ENCODE data around the gene FAM83B.

Gene FAM83B

DNA sequence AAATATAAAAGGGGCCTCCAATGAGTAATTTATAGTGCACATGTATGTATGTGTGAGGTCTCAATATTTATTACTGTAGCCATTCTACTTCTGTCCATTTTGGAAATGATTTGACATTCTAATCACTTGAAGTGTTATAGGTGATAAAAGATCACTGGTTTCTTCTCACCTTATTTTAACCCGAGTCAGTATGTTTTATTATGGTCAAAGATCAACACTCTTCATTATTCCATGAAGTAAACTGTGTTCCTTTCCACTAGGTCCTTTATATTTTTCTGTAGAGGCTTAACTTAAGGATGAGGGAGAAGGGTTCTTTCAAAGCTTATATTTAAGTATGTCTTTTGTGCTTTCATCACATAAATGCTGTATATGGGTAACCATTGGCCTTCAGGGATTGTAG, 47.2 kb downstream of the FAM83B start:
- intact Hi-C loops (cut with DNase I) = no loop called here
- DNase-seq = no peak

DNA sequence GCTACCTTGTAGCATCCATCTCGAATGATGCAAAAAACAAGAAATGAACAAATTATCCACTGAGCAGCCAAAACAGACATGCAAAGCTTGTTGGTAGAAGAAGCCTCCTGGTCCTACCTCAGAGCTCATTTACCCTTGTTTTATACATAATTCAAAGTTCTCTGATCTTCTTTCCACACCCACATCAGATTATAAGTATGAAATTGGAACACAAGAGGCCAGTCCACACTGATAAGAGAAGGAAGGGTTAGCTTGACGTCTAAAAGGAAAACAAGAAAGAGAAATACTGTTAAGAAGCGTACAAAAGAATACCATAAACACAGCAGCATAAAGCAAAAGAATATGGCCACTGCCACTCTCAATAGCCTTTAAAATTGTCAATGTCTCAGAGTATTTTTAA, 49.7 kb downstream of the FAM83B start:
- intact Hi-C loops (cut with DNase I) = no loop called here
- no peak for DNase-seq

DNA sequence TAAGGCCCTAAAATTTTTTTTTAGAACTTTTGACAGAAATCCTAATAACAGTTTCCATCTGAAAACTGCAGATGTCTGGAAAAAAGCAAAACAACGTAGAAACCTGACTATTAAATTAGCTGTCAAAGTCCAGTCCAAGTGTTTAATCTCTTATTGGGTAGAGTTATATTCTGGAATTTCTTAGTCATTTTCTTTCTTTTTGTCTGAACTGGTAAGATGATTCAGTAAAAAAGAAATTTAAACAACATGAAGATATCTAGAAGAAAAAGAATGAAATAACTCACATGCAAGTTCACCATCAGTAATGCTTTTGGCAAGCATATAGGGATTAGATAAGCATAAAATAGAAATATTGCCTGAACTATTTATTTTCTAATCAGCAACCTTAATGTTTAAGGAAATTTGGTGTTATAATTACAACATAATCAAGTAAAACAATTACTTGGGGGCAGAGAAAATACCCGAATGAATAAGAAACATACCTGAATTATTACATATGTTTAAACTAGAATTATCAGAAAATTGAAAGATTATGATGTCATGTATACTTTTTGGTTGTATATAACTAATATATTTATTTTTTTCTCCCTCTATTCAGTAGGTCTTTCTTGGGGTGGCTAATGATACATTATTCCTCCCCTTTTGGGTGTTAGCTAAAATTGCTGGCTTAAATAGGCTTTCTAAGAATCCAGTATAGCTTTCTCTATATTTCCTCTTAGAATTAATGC, 51.1 kb downstream of the FAM83B start:
- no peak for DNase-seq
- intact Hi-C loops (cut with DNase I) = no loop called here

DNA sequence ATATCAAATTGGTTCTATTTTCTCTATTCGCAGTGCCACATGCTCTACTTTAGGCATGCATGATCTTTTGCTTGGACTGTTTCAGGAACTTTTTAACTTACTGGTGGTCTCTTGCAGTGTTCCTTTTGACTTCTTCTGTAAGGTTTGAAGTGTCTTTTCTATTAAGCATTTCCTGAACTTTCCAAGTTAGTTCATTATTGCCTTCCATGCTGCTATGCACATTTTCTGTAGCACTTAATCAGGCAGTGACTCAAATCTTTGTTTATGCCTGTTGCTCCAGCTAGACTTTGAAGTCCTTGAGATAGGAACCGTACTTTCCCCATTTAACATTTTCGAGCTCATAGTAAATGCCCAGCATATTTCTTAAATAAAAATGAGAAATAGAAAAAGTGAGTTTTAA, 52.2 kb downstream of the FAM83B start:
- no peak for DNase-seq

DNA sequence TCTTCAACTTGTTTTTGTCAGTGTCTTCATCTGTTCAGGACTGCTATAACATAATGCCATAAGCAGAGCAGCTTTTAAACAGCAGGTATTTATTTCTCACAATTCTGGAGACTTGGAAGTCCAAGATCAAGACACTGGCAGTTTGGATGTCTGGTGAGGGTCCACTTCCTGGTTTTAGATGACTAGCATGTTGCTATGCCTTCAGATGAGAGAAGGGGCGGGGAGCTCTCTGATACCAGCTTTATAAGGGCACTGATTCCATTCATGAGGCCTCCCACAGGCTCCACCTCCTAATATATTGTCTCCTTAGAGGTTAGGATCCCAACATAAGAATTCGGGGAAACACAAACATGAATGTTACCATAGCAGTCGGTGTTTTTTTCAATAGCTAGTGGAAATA, 52.9 kb downstream of the FAM83B start:
- no peak for DNase-seq
- intact Hi-C loops (cut with DNase I) = no loop called here

More for the DNA sequence above, 52.2 kb downstream of the FAM83B start:
- intact Hi-C loops (cut with DNase I) = no loop called here

DNA sequence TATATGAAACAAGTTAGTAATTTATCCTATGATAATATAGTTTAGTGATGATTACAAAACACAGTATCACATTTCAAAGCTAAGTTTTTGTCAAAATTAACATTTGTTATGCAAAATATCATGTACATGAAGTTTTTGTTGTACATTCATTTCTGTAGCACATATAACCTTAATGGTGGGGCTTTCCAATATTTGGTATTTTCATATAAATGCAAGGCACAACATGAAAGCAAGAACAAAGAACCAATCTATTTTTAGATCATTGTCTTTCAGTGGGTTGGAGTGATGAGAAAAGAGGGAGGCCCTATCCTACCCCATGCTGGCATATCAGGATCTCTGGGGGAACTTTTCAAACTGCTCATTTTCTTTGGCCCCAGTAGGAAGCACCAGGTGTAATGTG, 53.4 kb downstream of the FAM83B start:
- DNase-seq = no peak
- intact Hi-C loops (cut with DNase I) = no loop called here

DNA sequence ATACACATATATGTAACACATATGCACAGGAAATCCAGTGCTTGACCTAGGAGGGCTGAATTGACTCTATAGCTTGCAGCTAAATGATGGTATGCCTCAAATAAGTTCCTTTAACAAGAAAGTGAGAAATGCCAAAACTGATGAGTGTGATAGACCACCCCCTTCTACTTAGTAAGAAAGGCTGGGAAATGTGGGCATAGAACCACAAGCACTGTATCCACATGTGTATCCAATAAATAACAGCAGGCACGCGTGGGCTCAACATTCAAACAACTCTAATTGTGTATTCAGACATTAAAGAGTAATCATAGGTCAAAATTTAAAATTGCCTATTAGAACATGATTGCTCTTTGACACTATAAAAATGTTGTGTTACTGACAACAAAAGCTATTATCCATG, 54.1 kb downstream of the FAM83B start:
- intact Hi-C loops (cut with DNase I) = no loop called here
- no peak for DNase-seq

DNA sequence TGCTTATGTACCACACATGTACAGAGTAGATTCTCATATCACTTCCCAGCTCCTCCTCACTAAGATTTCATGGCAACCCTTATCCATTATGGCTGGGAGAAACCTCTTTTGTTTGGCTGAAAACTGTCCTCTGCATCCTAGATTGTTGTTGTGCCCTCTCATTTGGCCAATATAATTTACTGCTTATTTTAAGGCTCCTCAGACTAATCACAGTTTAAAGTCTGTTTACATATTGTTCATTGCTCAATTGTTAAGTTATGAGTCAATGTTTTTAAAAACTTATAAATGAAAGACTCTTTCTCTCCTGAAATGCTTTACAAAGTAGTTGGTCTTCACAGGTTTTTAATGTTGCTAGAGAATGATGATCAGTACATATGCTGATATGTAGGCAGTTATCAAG, 57.3 kb downstream of the FAM83B start:
- DNase-seq = no peak
- intact Hi-C loops (cut with DNase I) = no loop called here

DNA sequence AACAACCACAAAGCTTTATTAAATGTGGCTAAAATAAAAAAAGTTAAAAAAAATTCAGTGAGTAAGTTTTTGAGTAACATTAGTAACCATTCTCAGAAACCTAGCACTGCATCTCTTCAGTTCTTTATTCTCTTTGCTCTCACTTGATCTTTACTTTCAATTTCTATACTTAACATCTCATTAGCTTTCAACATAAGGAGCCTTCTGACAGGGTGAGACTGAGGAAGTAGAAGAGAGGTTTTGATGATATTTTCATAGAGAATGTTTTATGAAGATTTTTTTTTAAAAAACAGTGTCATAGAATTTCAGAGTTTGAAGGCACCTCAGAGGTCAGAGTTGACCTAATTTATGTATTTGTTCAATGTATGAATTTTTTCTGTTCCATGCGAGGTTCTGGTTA, 60.8 kb downstream of the FAM83B start:
- DNase-seq = no peak
- intact Hi-C loops (cut with DNase I) = no loop called here

DNA sequence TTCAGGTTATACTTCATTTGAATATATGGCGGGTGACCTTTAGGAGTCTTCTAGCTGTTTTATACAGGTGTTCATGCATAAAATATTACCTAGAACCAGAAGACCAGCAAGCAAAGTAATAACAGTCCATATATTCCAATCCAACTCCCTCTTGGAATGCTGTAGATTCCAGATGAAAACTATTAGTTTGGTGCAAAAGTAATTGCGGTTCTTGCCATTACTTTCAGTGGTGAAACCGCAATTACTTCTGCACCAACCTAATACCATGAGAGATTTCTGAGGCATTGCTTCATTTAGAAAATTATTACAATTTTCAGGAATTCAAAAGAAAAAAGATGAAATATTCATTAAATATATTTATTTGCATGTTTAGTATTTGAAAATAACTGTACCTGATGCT, 62.6 kb downstream of the FAM83B start:
- intact Hi-C loops (cut with DNase I) = no loop called here
- no peak for DNase-seq

DNA sequence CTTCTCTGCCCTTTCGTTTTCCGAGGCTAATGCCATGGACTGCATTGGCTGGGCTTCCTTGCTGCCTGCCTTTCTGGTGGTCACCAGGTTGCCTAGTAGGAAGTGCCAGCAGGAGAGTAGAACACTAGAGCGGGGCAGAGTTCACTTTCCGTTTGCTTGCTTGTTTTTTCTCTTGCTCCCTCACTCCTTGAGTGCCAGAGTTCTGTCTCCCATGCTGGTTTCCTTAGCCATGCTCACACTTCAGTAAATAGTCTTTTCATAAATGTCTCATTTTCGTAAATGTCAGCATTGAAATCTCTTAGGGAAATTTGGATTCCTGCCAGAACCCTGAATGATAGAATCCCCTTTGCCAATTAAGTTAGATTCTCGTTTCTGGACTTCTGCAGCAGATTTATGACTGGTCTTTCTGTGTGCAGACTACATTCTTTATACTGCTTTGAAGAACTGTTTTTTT, 63.9 kb downstream of the FAM83B start:
- intact Hi-C loops (cut with DNase I) = no loop called here
- DNase-seq = peak in 1 of 10 donors; percentile 59

DNA sequence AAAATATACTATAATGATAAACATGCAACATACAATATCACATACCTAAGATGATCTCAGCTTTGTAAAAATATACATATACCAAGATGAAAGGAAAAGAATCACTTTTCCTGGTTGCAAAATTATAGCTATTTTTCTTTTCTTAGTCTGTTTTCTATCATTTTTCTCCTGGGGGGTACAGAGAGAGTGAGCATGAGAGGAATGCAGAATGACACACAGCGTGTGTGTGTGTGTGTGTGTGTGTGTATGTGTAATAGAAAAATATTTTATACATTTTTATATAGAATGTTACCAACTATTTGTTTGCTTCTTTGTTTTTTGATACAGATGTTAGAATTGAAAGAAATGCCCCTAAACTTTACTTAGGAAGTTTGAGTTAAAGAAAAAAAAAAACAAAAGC, 64.3 kb downstream of the FAM83B start:
- DNase-seq = no peak
- intact Hi-C loops (cut with DNase I) = no loop called here

DNA sequence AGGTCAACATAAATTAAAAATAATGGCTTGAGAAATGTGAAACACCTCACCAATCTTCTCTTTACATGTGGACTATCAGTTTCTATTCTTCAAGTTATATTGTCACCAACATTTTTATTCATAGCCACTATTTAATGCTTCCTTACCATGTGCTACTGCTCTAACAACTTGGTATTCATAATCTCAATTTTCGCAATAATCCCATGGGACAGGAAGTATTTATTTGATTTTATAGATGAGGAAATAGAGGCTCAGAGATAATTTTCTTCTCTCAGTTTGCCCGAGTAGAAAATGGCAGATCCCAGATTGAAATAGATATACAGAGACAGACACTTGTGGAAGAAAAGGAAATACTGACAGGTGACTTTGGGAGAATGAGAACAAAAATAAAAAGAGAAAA, 66.6 kb downstream of the FAM83B start:
- DNase-seq = no peak
- intact Hi-C loops (cut with DNase I) = no loop called here

DNA sequence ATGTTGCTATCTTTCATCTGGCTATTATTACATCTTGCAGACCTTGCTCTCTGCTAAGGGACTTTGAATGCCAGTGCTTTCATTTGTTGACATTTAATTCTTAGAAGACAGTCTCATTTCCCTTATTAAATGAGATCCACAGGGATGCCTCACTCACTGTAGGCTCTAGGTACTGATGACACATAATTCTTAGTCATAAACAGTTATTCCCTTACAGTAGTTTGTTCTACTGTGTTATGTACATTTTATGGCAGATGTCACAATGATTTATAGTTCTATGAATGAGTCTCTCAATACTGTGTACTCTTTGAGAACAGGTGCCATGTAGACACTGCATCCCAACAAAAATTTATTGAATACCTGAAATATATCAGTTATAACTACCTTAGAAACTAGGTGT, 70.3 kb downstream of the FAM83B start:
- intact Hi-C loops (cut with DNase I) = no loop called here
- DNase-seq = no peak

DNA sequence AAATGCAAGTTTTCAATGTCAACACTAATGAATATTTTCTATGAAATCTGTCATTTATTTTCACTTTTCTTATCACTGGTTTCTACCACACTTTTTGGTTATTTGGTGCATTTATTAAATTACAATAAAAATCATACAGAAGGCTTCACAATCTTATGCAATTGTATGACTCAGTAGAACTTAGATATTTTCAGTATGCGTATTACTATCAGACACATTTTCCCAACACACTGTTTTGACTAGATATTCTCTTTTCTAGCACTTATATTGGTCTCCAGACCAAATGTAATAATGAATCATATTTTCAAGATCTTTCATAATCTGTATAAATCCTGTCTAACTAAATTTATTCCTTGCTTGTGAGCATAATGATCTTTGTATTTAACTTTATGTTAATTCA, 74.1 kb downstream of the FAM83B start:
- DNase-seq = no peak
- intact Hi-C loops (cut with DNase I) = no loop called here

DNA sequence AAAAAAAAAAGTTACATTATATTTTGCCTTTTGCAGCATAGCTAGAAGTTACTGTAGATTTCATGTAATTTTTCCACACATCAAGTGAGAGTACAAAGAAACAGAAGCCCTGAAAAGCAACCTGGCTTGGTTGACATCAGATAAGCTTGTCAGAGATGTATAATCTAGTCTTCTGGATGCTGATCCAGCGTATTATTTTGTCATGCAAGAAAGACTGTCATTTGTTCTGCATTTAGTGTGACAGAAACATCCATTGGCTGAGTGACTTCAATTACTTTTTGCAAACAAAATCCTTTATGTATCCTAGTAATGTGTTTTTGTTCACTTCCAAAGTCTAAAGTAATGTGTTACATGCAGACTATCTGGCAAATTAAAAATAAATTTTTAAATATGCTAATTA, 75.3 kb downstream of the FAM83B start:
- DNase-seq = no peak
- intact Hi-C loops (cut with DNase I) = no loop called here

DNA sequence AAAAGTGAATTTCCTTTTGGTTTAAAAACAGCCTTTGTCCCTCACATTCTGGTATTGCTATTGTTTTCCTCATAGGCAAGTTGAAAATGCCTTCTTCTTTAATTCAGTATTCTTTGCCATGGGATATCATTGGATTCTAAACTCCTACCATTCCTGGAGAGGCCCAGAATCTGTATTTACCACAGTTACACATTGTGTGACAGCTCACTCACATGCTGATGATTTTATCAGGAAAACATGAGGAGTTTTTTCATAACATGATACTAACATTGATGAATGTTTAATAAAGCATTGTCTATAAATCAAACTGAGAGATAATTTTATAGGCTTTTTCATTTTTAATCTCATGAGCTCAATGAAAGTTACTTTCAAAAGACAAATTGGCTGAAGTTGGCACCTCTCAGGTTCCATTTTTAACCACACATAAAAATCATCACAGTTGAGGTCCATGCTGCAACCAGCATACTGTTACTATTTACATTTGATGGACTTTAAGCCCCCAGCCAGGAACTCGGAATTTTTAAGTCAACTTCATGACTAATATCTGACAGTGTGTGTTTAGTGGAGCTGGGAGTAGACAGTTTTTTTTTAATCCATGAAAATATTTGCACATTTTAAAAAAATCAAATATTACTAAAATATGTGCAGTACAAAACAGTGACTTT, 82.8 kb downstream of the FAM83B start:
- intact Hi-C loops (cut with DNase I) = no loop called here
- DNase-seq = no peak

DNA sequence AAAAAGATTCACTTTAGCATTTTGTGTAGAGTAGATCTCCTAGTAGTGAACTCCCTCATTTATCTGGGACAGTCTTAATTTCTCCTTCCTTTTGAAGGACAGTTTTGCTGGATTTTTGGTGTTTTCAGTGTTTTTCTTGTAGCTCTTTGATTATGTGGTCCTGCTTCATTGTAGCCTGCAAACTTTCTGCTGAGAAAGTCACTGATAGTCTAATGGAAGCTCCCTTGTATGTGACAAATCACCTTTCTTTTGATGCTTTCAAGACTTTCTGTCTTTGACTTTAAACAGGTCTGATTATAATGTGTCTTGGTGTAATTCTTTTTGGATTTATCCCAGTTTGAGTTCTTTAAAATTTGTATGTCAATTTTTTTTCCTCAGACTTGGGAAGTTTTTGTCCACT, 86.1 kb downstream of the FAM83B start:
- intact Hi-C loops (cut with DNase I) = no loop called here
- no peak for DNase-seq

DNA sequence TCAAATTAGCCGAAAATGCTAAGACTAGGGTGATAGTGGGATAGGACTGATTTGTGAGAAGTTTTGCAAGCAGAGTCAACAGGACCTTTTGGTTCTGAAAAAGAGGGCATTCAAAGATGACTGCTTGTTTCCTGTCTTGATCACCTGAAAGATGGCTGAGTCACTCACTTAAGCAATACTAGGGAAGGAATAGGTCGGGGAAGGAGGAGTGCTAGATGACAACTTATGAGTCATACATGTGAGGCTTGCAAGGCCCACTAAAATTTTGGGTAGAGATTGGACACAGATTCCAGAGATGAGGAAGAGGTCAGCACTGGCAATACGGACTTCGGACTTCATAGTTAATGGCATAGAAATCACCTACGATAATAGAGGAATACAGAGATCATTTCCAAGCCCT, 89.2 kb downstream of the FAM83B start:
- DNase-seq = no peak

DNA sequence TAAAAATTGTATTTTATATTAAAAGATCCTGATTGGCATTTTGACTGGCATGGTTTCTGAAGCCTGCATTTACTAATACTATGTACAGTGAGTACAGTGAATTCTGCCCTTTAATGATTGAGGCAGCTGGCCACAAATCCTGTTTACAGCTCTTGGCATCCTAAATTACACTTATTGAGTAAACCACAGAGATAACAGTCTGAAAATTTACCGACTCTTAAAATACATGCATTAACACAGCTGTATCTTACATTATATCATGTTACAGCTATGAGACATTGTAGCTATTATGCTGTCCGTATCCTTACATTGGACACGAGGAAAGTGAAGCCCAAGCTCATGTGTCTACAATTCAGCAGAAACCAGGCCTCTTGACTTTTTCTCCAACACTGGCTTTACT, 90.8 kb downstream of the FAM83B start:
- no peak for DNase-seq
- intact Hi-C loops (cut with DNase I) = no loop called here

More for the DNA sequence above, 89.2 kb downstream of the FAM83B start:
- intact Hi-C loops (cut with DNase I) = no loop called here

DNA sequence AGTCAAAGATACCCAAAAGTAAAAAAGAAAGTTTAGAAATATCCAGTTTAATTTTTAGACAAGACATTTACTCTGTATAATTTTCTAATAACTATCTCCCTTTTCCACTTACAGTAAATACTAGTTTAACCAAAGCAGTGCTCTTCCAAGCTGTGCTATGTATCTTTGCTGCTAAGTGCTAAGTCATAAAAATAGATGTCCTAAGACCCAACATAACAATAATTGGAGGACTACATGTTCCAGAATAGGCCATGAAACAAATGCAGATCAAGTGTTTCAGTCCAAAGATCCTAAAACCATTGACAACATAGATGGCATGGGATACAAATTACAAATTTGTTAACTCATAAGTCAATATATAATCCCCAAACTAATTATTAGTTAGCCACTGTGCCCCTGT, 111.1 kb downstream of the FAM83B start:
- DNase-seq = no peak
- intact Hi-C loops (cut with DNase I) = no loop called here

DNA sequence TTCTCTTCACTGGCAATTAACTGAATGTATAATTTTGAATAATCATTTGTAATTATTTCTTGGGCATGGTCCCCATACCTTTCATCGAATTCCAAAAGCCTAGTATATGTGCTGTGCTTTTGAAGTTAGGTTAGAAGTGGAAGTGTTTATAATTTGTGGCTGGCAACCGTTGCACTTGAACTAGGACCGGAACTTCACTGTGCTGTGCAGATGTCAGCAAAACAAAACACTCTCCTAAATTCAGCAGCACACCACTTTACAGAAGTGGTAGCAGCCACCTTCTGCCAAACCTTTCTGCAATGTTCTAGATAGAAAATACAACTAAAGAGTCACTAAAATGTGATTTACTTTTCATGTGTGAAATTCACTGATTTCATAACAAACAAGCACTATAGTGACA, 111.9 kb downstream of the FAM83B start:
- DNase-seq = no peak
- intact Hi-C loops (cut with DNase I) = no loop called here

DNA sequence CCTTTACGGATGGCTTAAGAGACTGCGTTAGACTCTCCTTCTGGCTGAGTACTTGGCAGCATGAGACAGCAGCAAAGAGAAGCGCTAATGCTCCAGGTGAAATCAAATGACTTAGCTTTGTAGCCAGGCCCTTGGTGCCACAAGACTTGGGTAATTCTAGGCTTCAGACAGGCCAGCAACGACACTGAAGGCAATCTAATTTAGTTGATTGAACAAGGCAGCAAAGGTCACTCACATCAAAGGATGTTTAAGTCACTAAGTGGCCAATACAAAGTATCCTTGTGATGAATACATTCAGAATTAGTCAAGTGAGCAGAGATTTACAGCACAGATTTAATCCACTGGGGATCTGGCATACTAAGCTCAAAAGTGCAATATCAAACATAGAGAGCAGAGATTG, 113.2 kb downstream of the FAM83B start:
- intact Hi-C loops (cut with DNase I) = no loop called here
- DNase-seq = no peak

Measured in posterior cingulate gyrus (tissue), 11 donors.